GM18909 (cell line): Measurements from ENCODE around the gene HSPBP1.
"Not testable (repeated sequence)": the region's sequence is repeated elsewhere in the genome, so short reads cannot be mapped to it uniquely, and the experiment has no call there.

Source experiments
- ATAC-seq: cut with Tn5 transposase; IDR thresholded peaks from one replicate; pipeline ENCODE4 v1.9.1; 2021; ENCODE audit warnings: mild to moderate bottlenecking; ENCODE audit not compliant: unreplicated experiment, poor library complexity

HSPBP1 gene

GRCh38 chr19:55241143-55241934 is 38.6 kb downstream of the HSPBP1 start:
- ATAC-seq: no peak

- no peak for ATAC-seq
Measured at GRCh38 chr19:55240713-55241020, 39.2 kb downstream of the HSPBP1 start.

- ATAC-seq: no peak
Measured at GRCh38 chr19:55239004-55239403, 40.9 kb downstream of the HSPBP1 start.

GRCh38 chr19:55238030-55238429 is 41.9 kb downstream of the HSPBP1 start:
- no peak for ATAC-seq

GRCh38 chr19:55232986-55233385 is 46.9 kb downstream of the HSPBP1 start:
- ATAC-seq: no peak

- no peak for ATAC-seq
Measured at GRCh38 chr19:55232286-55232602, 47.7 kb downstream of the HSPBP1 start.

GRCh38 chr19:55231391-55232285 is 48.3 kb downstream of the HSPBP1 start:
- ATAC-seq: no peak

GRCh38 chr19:55230780-55231179 is 49.1 kb downstream of the HSPBP1 start:
- ATAC-seq: no peak

GRCh38 chr19:55230329-55230728 is 49.6 kb downstream of the HSPBP1 start:
- no peak for ATAC-seq

GRCh38 chr19:55229789-55230182 is 50.1 kb downstream of the HSPBP1 start:
- ATAC-seq: no peak

- ATAC-seq: no peak
Measured at GRCh38 chr19:55229145-55229788, 50.6 kb downstream of the HSPBP1 start.

GRCh38 chr19:55228403-55229031 is 51.4 kb downstream of the HSPBP1 start, which contains the start of gene TMEM86B:
Gene TMEM86B, minus strand, starts transcription at chr19:55228763. Its CDS starts 22 bp downstream, at chr19:55228741.
- ATAC-seq: no peak

GRCh38 chr19:55228015-55228391 is 51.9 kb downstream of the HSPBP1 start:
- ATAC-seq: no peak

GRCh38 chr19:55227241-55228014 is 52.5 kb downstream of the HSPBP1 start:
- no peak for ATAC-seq

GRCh38 chr19:55226788-55227187 is 53.1 kb downstream of the HSPBP1 start:
- no peak for ATAC-seq

GRCh38 chr19:55226273-55226672 is 53.6 kb downstream of the HSPBP1 start:
- ATAC-seq: no peak

- no peak for ATAC-seq
Measured at GRCh38 chr19:55225415-55225958, 54.4 kb downstream of the HSPBP1 start.

GRCh38 chr19:55224679-55225414 is 55.1 kb downstream of the HSPBP1 start:
- not testable (repeated sequence) for ATAC-seq

GRCh38 chr19:55224038-55224665 is 55.8 kb downstream of the HSPBP1 start:
- no peak for ATAC-seq
